Duodenal mucosa (tissue), 2 donors: ENCODE data around the gene SLC25A3.
"Not testable (repeated sequence)": the region's sequence is repeated elsewhere in the genome, so short reads cannot be mapped to it uniquely, and the experiment has no call there.

Experiments
- H3K27ac ChIP-seq: one replicate; pipeline ENCODE4 v1.7.0; 2013; ENCODE audit warnings: low read depth, low read length
- H3K27me3 ChIP-seq, 2 donors: one replicate each; pipeline ENCODE4 v1.7.0; 2013; ENCODE audit warnings: low read length in 2 of 2, control low read depth in 1 of 2; ENCODE audit not compliant: insufficient read depth in 2 of 2, control insufficient read depth in 1 of 2
- H3K36me3 ChIP-seq, 2 donors: one replicate each; pipeline ENCODE4 v1.7.0; 2013; ENCODE audit warnings: low read length in 2 of 2, control low read depth in 1 of 2; ENCODE audit not compliant: insufficient read depth in 2 of 2, control insufficient read depth in 1 of 2
- H3K4me1 ChIP-seq, 2 donors: one replicate each; pipeline ENCODE4 v1.7.0; 2013; ENCODE audit warnings: low read length in 2 of 2, control low read depth in 1 of 2; ENCODE audit not compliant: insufficient read depth in 2 of 2, control insufficient read depth in 1 of 2
- H3K4me3 ChIP-seq, 2 donors: one replicate each; pipeline ENCODE4 v1.7.0; 2013; ENCODE audit warnings: low read length in 2 of 2, low read depth in 1 of 2
- H3K9ac ChIP-seq, 2 donors: one replicate each; pipeline ENCODE4 v1.7.0; 2013; ENCODE audit warnings: low read length in 2 of 2, low read depth in 1 of 2
- H3K9me3 ChIP-seq, 2 donors: one replicate each; pipeline ENCODE4 v1.7.0; 2013; ENCODE audit warnings: low read length in 2 of 2, control low read depth in 1 of 2; ENCODE audit not compliant: control insufficient read depth in 1 of 2

Gene SLC25A3

GRCh38 chr12:98575013-98575412 is 18.5 kb upstream of the SLC25A3 start:
- Histone ChIP-seq H3K9me3 (no peaks in the 10 kb centered on the region), H3K27ac (no peak overlapping the region), H3K4me1 (peaks cover 7 to 9% of the 10 kb centered on the region in 2 donors), H3K4me3 (no peak overlapping the region), H3K9ac (no peak overlapping the region), H3K36me3 (no peaks in the 10 kb centered on the region), H3K27me3 (no peaks in the 10 kb centered on the region)

- not testable (repeated sequence) for H3K9ac ChIP-seq
Measured at GRCh38 chr12:98576795-98577194, 16.7 kb upstream of the SLC25A3 start.

GRCh38 chr12:98578392-98578791 is 15.1 kb upstream of the SLC25A3 start:
- H3K9ac ChIP-seq, result peak overlapping the region in 1 of 2 donors; percentile 22
- H3K36me3 ChIP-seq, result no peaks in the 10 kb centered on the region
- H3K27ac ChIP-seq, result peak overlapping the region; percentile 22
- H3K4me1 ChIP-seq, result peaks cover 7 to 9% of the 10 kb centered on the region in 2 donors
- H3K4me3 ChIP-seq, result peak overlapping the region; percentile 17 to 27
- H3K27me3 ChIP-seq, result no peaks in the 10 kb centered on the region
- no peaks in the 10 kb centered on the region for H3K9me3 ChIP-seq

More at GRCh38 chr12:98576795-98577194, 16.7 kb upstream of the SLC25A3 start:
- not testable (repeated sequence) for H3K9me3 ChIP-seq, H3K27ac ChIP-seq, H3K4me1 ChIP-seq, H3K27me3 ChIP-seq, H3K4me3 ChIP-seq, H3K36me3 ChIP-seq

GRCh38 chr12:98578821-98579220 is 14.7 kb upstream of the SLC25A3 start:
- Histone ChIP-seq H3K9ac (peak overlapping the region in 1 of 2 donors; percentile 22), H3K27ac (no peak overlapping the region), H3K4me1 (peaks cover 7% of the 10 kb centered on the region in 2 donors), H3K4me3 (peak overlapping the region; percentile 17 to 27), H3K9me3 (no peaks in the 10 kb centered on the region), H3K27me3 (no peaks in the 10 kb centered on the region), H3K36me3 (no peaks in the 10 kb centered on the region)

GRCh38 chr12:98579347-98579746 is 14.1 kb upstream of the SLC25A3 start:
- H3K4me3 ChIP-seq, result no peak overlapping the region
- no peaks in the 10 kb centered on the region for H3K27me3 ChIP-seq
- H3K27ac ChIP-seq, result no peak overlapping the region
- peaks cover 5 to 7% of the 10 kb centered on the region in 2 donors for H3K4me1 ChIP-seq
- H3K36me3 ChIP-seq, result no peaks in the 10 kb centered on the region
- H3K9me3 ChIP-seq, result no peaks in the 10 kb centered on the region
- no peak overlapping the region for H3K9ac ChIP-seq

GRCh38 chr12:98579835-98580234 is 13.7 kb upstream of the SLC25A3 start:
- Histone ChIP-seq H3K36me3 (no peaks in the 10 kb centered on the region), H3K9ac (no peak overlapping the region), H3K4me1 (peaks cover 5 to 7% of the 10 kb centered on the region in 2 donors), H3K27me3 (no peaks in the 10 kb centered on the region), H3K4me3 (no peak overlapping the region), H3K9me3 (no peaks in the 10 kb centered on the region), H3K27ac (no peak overlapping the region)

GRCh38 chr12:98580695-98581094 is 12.8 kb upstream of the SLC25A3 start:
- Histone ChIP-seq H3K4me1 (peaks cover 4 to 5% of the 10 kb centered on the region in 2 donors), H3K9me3 (no peaks in the 10 kb centered on the region), H3K9ac (no peak overlapping the region), H3K4me3 (no peak overlapping the region), H3K36me3 (no peaks in the 10 kb centered on the region), H3K27me3 (no peaks in the 10 kb centered on the region), H3K27ac (no peak overlapping the region)

GRCh38 chr12:98581101-98581500 is 12.4 kb upstream of the SLC25A3 start:
- H3K9me3 ChIP-seq, result no peaks in the 10 kb centered on the region
- H3K36me3 ChIP-seq, result no peaks in the 10 kb centered on the region
- H3K9ac ChIP-seq, result no peak overlapping the region
- H3K27me3 ChIP-seq, result no peaks in the 10 kb centered on the region
- H3K27ac ChIP-seq, result no peak overlapping the region
- H3K4me3 ChIP-seq, result no peak overlapping the region
- peaks cover 4 to 5% of the 10 kb centered on the region in 2 donors for H3K4me1 ChIP-seq

- Histone ChIP-seq H3K4me3 (no peak overlapping the region), H3K27me3 (no peaks in the 10 kb centered on the region), H3K27ac (no peak overlapping the region), H3K4me1 (peaks cover 4 to 5% of the 10 kb centered on the region in 2 donors), H3K9me3 (no peaks in the 10 kb centered on the region), H3K9ac (no peak overlapping the region), H3K36me3 (no peaks in the 10 kb centered on the region)
Measured at GRCh38 chr12:98582093-98582492, 11.4 kb upstream of the SLC25A3 start.

GRCh38 chr12:98587084-98587483 is 6.4 kb upstream of the SLC25A3 start:
- Histone ChIP-seq H3K4me1 (no peaks in the 10 kb centered on the region), H3K9me3 (no peaks in the 10 kb centered on the region), H3K27ac (no peak overlapping the region), H3K4me3 (no peak overlapping the region), H3K36me3 (no peaks in the 10 kb centered on the region), H3K9ac (no peak overlapping the region), H3K27me3 (no peaks in the 10 kb centered on the region)

GRCh38 chr12:98591209-98591608 is 2.3 kb upstream of the SLC25A3 start:
- Histone ChIP-seq H3K9ac (no peak overlapping the region), H3K9me3 (no peaks in the 10 kb centered on the region), H3K4me1 (peaks cover 13 to 14% of the 10 kb centered on the region in 2 donors), H3K27me3 (no peaks in the 10 kb centered on the region), H3K27ac (no peak overlapping the region), H3K4me3 (no peak overlapping the region), H3K36me3 (peaks cover 7 to 9% of the 10 kb centered on the region in 2 donors)
